ENCODE results near the gene EPN3. TPM values are rescaled to one million over a fixed set of nuclear protein-coding genes. Genes with fewer than 3 reads are reported as not detected.

Gene EPN3
- polyA plus RNA-seq, 1 experiment: not detected

- no peaks in the 10 kb centered on the region for H3K27me3 ChIP-seq (ENCODE audit: control insufficient read depth, insufficient read depth, low read length)
- POLR2A ChIA-PET: no interaction called here
- CTCF ChIA-PET: interaction anchor here (0.8 to 4.1 kb wide), 5 partner anchors 18 to 160 kb away, joined by 3 to 21 read pairs (median 3); no protein-coding TSS in a partner anchor
- peaks cover 5% of the 10 kb centered on the region for H3K36me3 ChIP-seq (ENCODE audit: control insufficient read depth, insufficient read depth, low read length)
- H3K4me3 ChIP-seq (ENCODE audit: low read depth, low read length): no peak overlapping the region
- TF ChIP-seq CTCF (IDR thresholded peaks at IDR 0.05; ENCODE audit: insufficient read depth, low read depth, low read length): no peak
- no peak for DNase-seq (ENCODE audit: low read depth)
Measured at GRCh38 chr17:50544516-50544915, 12.0 kb downstream of the EPN3 start.

- DNase-seq (ENCODE audit: low read depth): no peak
- Histone ChIP-seq H3K27me3 (ENCODE audit: control insufficient read depth, insufficient read depth, low read length) (no peaks in the 10 kb centered on the region), H3K4me3 (ENCODE audit: low read depth, low read length) (no peak overlapping the region), H3K36me3 (ENCODE audit: control insufficient read depth, insufficient read depth, low read length) (peaks cover 10% of the 10 kb centered on the region)
- CTCF ChIA-PET: interaction anchor here (0.6 to 8.2 kb wide), 5 partner anchors 66 to 297 kb away, joined by 3 to 186 read pairs (median 3); no protein-coding TSS in a partner anchor
- POLR2A ChIA-PET: no interaction called here
- no peak for TF ChIP-seq CTCF (IDR thresholded peaks at IDR 0.05; ENCODE audit: insufficient read depth, low read depth, low read length)
Measured at GRCh38 chr17:50545311-50545710, 12.8 kb downstream of the EPN3 start.

GRCh38 chr17:50546701-50547034 is 14.1 kb downstream of the EPN3 start:
- no peak overlapping the region for H3K4me3 ChIP-seq (ENCODE audit: low read depth, low read length)
- no peak for DNase-seq (ENCODE audit: low read depth)
- TF ChIP-seq CTCF (IDR thresholded peaks at IDR 0.05; ENCODE audit: insufficient read depth, low read depth, low read length): no peak
- ChIA-PET CTCF (interaction anchor here (0.6 to 8.2 kb wide), 14 partner anchors 13 to 409 kb away, joined by 3 to 186 read pairs (median 4); no protein-coding TSS in a partner anchor), POLR2A (no interaction called here)
- H3K27me3 ChIP-seq (ENCODE audit: control insufficient read depth, insufficient read depth, low read length): no peaks in the 10 kb centered on the region
- peaks cover 13% of the 10 kb centered on the region for H3K36me3 ChIP-seq (ENCODE audit: control insufficient read depth, insufficient read depth, low read length)

GRCh38 chr17:50547035-50547735 is 14.7 kb downstream of the EPN3 start, which contains the start of gene SPATA20:
Gene SPATA20, plus strand, starts transcription at chr17:50547174. Its CDS starts 35 bp downstream, at chr17:50547209.
- peak; percentile 96 for TF ChIP-seq CTCF (IDR thresholded peaks at IDR 0.05; ENCODE audit: insufficient read depth, low read depth, low read length)
- CTCF ChIA-PET: interaction anchor here (0.7 to 8.2 kb wide), 19 partner anchors 9 to 306 kb away, joined by 3 to 186 read pairs (median 3); partner anchors contain the start of gene CACNA1G
- DNase-seq (ENCODE audit: low read depth): peak; percentile 29
- Histone ChIP-seq H3K4me3 (ENCODE audit: low read depth, low read length) (peak within 1 kb of the TSS; percentile 52), H3K27me3 (ENCODE audit: control insufficient read depth, insufficient read depth, low read length) (no peaks in the 10 kb centered on the region), H3K36me3 (ENCODE audit: control insufficient read depth, insufficient read depth, low read length) (peaks cover 15% of the 10 kb centered on the region)
- POLR2A ChIA-PET: no interaction called here

GRCh38 chr17:50547736-50548083 is 15.2 kb downstream of the EPN3 start:
- TF ChIP-seq CTCF (IDR thresholded peaks at IDR 0.05; ENCODE audit: insufficient read depth, low read depth, low read length): no peak

More at GRCh38 chr17:50547736-50548083, 15.2 kb downstream of the EPN3 start:
- POLR2A ChIA-PET: no interaction called here
- Histone ChIP-seq H3K27me3 (ENCODE audit: control insufficient read depth, insufficient read depth, low read length) (no peaks in the 10 kb centered on the region), H3K4me3 (ENCODE audit: low read depth, low read length) (peak overlapping the region; percentile 52), H3K36me3 (ENCODE audit: control insufficient read depth, insufficient read depth, low read length) (peaks cover 15% of the 10 kb centered on the region)
- DNase-seq (ENCODE audit: low read depth): no peak
- CTCF ChIA-PET: interaction anchor here (0.7 to 8.2 kb wide), 12 partner anchors 8 to 161 kb away, joined by 3 to 186 read pairs (median 4); partner anchors contain the start of gene CACNA1G
